AG04449 (cell line): Measurements from ENCODE around the gene CLEC6A.

Experiments used
- CTCF ChIA-PET: fragments of 350-600 bp; formaldehyde crosslinking; extraction: SDS; loops from one replicate; lab custom pipeline; 2021; ENCODE audit warnings: antibody characterized with exemption; lab: Yijun Ruan, JAX
- POLR2A ChIA-PET: fragments of 400-600, 350-600 bp; formaldehyde crosslinking; extraction: SDS; loops from one replicate; lab custom pipeline; 2020; ENCODE audit warnings: antibody characterized with exemption, inconsistent platforms; lab: Yijun Ruan, JAX
- DNase-seq: peaks from one replicate; pipeline ENCODE4 v3.0.0-alpha.2; 2010; ENCODE audit warnings: low read depth, low spot score
- H3K4me3 ChIP-seq: 2 replicates; pipeline ENCODE4 v1.5.1; 2011; ENCODE audit warnings: low read depth, mild to moderate bottlenecking, control low read depth, low read length
- TF ChIP-seq, protein P1 (sequence below): IDR thresholded peaks from one replicate; pipeline ENCODE4 v1.5.1; 2011; ENCODE audit warnings: mild to moderate bottlenecking, moderate library complexity, low read length, control low read depth, inconsistent platforms; ENCODE audit not compliant: insufficient read depth; ENCODE audit errors: missing control alignments

CLEC6A gene

DNA sequence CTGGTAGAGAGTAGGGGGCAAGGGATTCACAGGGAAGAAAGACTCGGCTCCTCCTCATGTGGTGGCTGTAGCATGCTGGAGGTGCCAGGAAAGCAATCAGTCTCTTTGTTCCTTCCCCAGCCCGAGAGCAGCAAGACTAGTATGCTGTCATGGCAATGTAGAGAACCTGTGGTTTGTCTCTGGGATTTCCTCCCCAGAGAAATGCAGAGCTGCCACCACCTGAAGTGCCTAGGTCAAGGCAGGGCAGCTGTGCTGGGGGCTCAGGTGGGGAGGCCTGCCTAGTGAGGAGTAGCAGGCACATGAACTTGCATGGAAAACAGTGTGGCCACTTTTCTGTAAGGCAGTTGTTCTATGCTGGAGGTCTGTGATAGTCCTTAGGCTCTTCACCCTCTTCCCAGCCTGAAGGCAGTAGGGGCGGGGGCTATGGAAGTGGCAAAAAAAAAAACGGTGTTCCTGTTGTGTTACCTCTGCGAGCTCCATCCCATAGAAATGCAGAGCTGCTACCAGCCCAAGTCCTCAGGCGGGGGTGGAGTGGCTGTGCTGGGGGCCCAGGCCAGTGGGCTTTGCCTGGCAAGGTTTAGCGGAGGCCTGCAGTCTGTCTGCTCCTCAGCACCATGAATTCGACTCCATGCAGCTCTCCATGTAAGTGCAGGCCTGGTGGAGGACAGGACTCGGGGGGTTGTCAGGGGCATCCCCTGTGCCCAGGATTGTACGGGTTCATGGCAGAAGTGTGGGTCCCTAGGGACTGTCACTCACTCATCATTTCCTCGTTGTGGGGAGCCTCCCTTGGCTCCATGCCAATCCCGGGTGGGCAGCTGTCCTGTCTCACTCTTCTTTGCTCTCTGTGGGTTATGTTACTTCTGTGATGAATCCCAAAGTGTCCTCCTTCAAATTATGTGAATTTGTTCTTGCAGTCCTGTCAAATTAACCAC is 53.4 kb downstream of the CLEC6A start:
- TF ChIP-seq, protein P1, sequence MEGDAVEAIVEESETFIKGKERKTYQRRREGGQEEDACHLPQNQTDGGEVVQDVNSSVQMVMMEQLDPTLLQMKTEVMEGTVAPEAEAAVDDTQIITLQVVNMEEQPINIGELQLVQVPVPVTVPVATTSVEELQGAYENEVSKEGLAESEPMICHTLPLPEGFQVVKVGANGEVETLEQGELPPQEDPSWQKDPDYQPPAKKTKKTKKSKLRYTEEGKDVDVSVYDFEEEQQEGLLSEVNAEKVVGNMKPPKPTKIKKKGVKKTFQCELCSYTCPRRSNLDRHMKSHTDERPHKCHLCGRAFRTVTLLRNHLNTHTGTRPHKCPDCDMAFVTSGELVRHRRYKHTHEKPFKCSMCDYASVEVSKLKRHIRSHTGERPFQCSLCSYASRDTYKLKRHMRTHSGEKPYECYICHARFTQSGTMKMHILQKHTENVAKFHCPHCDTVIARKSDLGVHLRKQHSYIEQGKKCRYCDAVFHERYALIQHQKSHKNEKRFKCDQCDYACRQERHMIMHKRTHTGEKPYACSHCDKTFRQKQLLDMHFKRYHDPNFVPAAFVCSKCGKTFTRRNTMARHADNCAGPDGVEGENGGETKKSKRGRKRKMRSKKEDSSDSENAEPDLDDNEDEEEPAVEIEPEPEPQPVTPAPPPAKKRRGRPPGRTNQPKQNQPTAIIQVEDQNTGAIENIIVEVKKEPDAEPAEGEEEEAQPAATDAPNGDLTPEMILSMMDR = no peak
- H3K4me3 ChIP-seq = no peak overlapping the region
- ChIA-PET CTCF (interaction anchor here (1.2 kb wide), 1 partner anchor 35 kb away, joined by 3 read pairs; no protein-coding TSS in a partner anchor), POLR2A (no interaction called here)
- no peak for DNase-seq

DNA sequence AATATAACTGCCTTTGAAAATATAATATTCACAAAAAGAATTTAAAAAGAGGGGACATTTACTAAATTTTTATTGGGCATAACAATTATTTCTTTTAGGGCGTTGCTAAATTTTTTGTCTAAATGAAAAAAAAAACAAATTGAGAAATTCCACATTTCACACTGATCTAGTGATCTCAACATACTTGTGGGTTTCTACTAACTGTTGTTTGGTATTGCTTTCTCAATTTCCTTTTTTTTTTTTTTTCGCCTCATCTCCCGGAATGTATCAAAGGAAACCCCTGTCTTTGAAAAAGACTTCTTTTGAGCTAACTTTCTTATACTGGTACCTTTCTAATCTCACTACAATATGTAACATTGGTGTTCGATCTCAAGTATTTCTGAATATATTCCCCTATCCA is 57.5 kb downstream of the CLEC6A start, which contains the start of gene CLEC4D:
Gene CLEC4D (plus strand): TSS at position 248 of the 400 bp plus-strand sequence. CDS start 230 bp downstream, outside the sequence.
- no peak for DNase-seq
- TF ChIP-seq, protein P1 = no peak
- POLR2A ChIA-PET = no interaction called here
- no peak within 1 kb of the TSS for H3K4me3 ChIP-seq
- CTCF ChIA-PET = no interaction called here

DNA sequence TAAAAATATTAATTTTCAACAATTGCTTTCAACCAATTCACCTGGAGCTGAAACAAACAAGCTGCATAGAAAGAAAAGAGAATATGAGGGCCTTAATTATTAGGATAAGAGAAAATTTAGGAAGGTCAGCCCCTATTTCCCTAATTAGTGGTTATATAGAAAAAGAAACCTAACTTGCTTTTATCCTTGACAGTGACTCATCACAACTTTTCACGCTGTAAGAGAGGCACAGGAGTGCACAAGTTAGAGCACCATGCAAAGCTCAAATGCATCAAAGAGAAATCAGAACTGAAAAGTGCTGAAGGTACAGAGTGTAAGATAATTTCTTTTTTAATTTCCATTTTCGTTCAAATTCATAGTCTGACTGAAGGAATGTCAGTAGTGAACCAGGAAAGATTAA is 62.2 kb downstream of the CLEC6A start:
- TF ChIP-seq, protein P1 = no peak
- no peak for DNase-seq
- ChIA-PET CTCF (no interaction called here), POLR2A (no interaction called here)
- H3K4me3 ChIP-seq = no peak overlapping the region

DNA sequence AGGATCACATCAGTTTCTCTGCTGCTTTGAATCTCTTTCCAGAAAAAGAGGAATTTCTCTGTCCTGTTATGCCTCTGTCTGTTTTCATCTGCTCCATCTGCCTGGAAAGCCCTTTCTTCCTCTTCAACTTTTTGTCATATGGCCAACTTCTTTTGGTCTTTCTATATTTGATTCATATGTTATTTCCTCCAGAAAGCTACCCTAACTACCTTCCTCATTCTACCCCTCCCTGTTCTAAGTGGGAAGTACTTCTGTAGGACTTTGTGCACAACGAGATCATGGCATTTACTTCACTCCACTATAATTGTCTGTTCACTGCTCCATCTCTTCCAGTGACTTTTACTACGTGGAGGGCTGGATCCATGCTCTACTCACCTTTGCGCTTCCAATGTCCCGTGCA is 63.4 kb downstream of the CLEC6A start:
- no peak overlapping the region for H3K4me3 ChIP-seq
- CTCF ChIA-PET = no interaction called here
- no peak for DNase-seq
- POLR2A ChIA-PET = no interaction called here
- TF ChIP-seq, protein P1 = no peak

DNA sequence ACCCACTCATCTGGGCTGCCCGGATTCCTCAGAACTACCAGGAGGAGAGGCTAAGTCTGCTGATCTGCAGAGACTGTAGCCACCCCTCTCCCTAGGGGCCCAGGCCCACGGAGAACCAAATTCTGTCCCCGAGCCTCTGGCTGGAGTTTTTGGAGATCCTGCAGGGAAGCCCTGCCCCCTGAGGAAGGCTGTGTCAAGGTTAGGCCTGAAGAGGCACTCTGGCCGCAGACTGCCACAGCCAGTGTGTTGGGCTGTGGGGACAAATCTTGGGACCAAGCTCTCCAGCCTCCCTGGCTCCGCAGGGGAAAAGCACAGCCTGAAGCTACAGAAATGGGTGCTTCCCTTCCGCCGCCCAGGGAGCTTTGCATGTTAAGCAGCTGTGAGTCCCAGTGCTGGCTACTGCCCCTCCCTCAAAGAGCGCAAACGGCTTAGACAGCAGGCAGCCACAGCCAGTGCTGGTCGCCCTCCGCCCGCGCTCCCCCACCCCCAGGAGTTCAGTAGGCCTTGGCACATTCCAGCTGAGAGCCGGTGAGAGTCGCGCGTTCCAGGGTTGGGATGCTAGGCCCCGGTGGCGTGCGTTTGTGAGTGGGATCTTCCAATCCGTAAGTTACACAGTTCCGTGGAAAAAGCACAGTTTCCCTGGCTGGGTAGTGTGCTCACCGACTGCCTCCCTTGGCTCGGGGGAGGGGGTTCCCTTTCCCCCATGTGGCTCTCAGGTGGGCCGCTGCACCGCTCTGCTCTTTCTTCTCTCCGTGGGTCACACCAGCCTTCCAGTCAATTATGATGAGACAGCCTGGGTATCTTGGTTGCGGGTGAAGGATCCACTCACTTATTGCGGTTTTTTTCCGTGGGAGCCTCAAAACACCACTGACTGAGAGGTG is 71.7 kb downstream of the CLEC6A start:
- TF ChIP-seq, protein P1 = no peak
- ChIA-PET POLR2A (no interaction called here), CTCF (no interaction called here)
- DNase-seq = no peak
- H3K4me3 ChIP-seq = no peak overlapping the region
